Ramos (cell line): ENCODE data around the gene KCNT1.
"Not testable (repeated sequence)": the region's sequence is repeated elsewhere in the genome, so short reads cannot be mapped to it uniquely, and the experiment has no call there.

Experiments used
- in situ Hi-C: fragments of 300-500 bp; cut with MboI; formaldehyde crosslinking; loops from one replicate; pipeline ENCODE4 v1.14.3; 2022; ENCODE audit warnings: low sequenced_read_pairs; ENCODE audit not compliant: unreplicated experiment

KCNT1 gene

GRCh38 chr9:135701959-135702721 is at the start of gene KCNT1:
Gene KCNT1 (plus strand): TSS chr9:135702185. CDS start chr9:135702259, 74 bp downstream.
- in situ Hi-C loops: no loop called here

GRCh38 chr9:135655317-135655716 is 46.7 kb upstream of the KCNT1 start:
- in situ Hi-C loops: no loop called here

GRCh38 chr9:135657416-135657815 is 44.6 kb upstream of the KCNT1 start:
- in situ Hi-C loops: no loop called here

- in situ Hi-C loops: no loop called here
These were observed 42.7 kb upstream of the KCNT1 start for GRCh38 chr9:135659252-135659651.

GRCh38 chr9:135660407-135660806 is 41.6 kb upstream of the KCNT1 start:
- in situ Hi-C loops: no loop called here

GRCh38 chr9:135661816-135662560 is 40.0 kb upstream of the KCNT1 start:
- in situ Hi-C loops: no loop called here

GRCh38 chr9:135662758-135663450 is 39.1 kb upstream of the KCNT1 start, which contains the start of gene LCN9:
Gene LCN9 (plus strand): TSS chr9:135663309. CDS start chr9:135663322, 13 bp downstream.
- in situ Hi-C loops: no loop called here

- in situ Hi-C loops: no loop called here
These were observed 38.6 kb upstream of the KCNT1 start for GRCh38 chr9:135663451-135663770.

GRCh38 chr9:135663857-135664256 is 38.1 kb upstream of the KCNT1 start:
- in situ Hi-C loops: no loop called here

- in situ Hi-C loops: no loop called here
These were observed 37.7 kb upstream of the KCNT1 start for GRCh38 chr9:135664266-135664665.

- in situ Hi-C loops: no loop called here
These were observed 36.9 kb upstream of the KCNT1 start for GRCh38 chr9:135664801-135665794.

GRCh38 chr9:135665795-135666189 is 36.2 kb upstream of the KCNT1 start:
- in situ Hi-C loops: no loop called here

GRCh38 chr9:135666534-135667462 is 35.2 kb upstream of the KCNT1 start:
- in situ Hi-C loops: no loop called here

GRCh38 chr9:135667463-135668001 is 34.5 kb upstream of the KCNT1 start:
- in situ Hi-C loops: no loop called here

- in situ Hi-C loops: not testable (repeated sequence)
These were observed 33.0 kb upstream of the KCNT1 start for GRCh38 chr9:135669018-135669417.

- in situ Hi-C loops: no loop called here
These were observed 32.2 kb upstream of the KCNT1 start for GRCh38 chr9:135669616-135670285.

GRCh38 chr9:135670721-135671590 is 31.0 kb upstream of the KCNT1 start:
- in situ Hi-C loops: no loop called here
